BLaER1 treated with 17β-estradiol and CSF1 and Interleukin-3, amounts not matched to agents 10 nM and 100 nM (cell line): ENCODE measurements around the gene RNF151.

Experiments
- H3K27ac ChIP-seq, 11 experiments: shearing (Covaris generic); formaldehyde crosslinking; 2 replicates each; pipeline ENCODE4 v1.8.1; 2022
- H3K27me3 ChIP-seq, 11 experiments: shearing (Covaris generic); formaldehyde crosslinking; 2 replicates each; pipeline ENCODE4 v1.8.1; 2022
- H3K36me3 ChIP-seq, 11 experiments: shearing (Covaris generic); formaldehyde crosslinking; 2 replicates each; pipeline ENCODE4 v1.8.1; 2022
- H3K4me1 ChIP-seq, 10 experiments: shearing (Covaris generic); formaldehyde crosslinking; 2 replicates each; pipeline ENCODE4 v1.8.1; 2022
- H3K4me2 ChIP-seq, 11 experiments: shearing (Covaris generic); formaldehyde crosslinking; 2 replicates each; pipeline ENCODE4 v1.8.1; 2022
- H3K4me3 ChIP-seq, 10 experiments: shearing (Covaris generic); formaldehyde crosslinking; 2 replicates each; pipeline ENCODE4 v1.8.1; 2022
- H3K9ac ChIP-seq, 11 experiments: shearing (Covaris generic); formaldehyde crosslinking; 2 replicates each; pipeline ENCODE4 v1.8.1; 2022
- H3K9me3 ChIP-seq, 11 experiments: shearing (Covaris generic); formaldehyde crosslinking; replicated peaks in 1 of 11; 2 replicates each; pipeline ENCODE4 v1.8.1; 2022
- H4K20me1 ChIP-seq, 11 experiments: shearing (Covaris generic); formaldehyde crosslinking; 2 replicates each; pipeline ENCODE4 v1.8.1; 2022
- Cebpa-rat ChIP-seq, 11 experiments: shearing (Covaris generic); IDR thresholded peaks; 2 replicates each; pipeline ENCODE4 v1.8.1; 2022

Gene RNF151

DNA sequence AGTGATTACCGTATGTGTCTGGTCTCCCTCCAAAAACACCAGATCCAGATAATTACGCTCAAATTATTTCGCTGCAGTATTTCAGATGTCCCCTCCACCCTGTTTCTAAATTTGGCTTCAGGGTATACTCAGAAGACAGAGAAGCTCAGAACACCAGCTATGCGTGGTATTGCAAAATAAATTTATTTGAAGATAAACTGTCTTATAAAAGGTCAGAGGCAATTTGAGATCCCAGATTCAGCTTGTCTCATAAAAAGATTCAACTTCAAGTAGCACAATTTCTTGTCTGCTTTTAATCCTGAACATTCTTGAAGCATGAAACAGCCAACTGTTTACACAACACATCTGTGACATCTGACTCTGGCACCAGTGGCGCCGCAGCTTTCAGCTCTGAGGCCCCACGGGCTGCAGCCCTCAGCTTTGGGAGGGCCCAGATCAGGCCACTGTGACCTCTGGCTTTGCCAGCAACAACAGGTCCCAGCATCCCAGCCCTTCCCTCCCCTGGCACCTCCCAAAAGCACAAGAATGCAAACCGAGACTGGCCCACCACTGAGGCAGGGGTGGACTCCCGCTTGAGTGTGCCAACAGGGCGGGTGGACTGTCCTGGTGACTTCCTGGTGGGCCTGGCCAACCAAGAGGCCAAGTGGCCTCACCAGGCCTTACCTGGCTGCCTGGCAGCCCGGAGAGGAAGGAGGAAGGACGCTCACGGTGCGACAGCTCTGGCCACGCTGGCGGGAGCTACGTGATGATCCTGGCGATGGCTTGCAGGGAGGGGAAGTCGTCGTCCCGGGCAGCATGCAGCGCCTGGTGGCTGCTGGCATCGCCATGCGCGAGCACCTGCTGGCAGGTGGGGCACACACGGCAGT, 31.1 kb downstream of the RNF151 start:
- Histone ChIP-seq H3K36me3 (peaks cover 60 to 78% (median 74%) of the 10 kb centered on the region in 11 experiments), H4K20me1 (peaks cover 5 to 71% (median 57%) of the 10 kb centered on the region in 11 experiments; a peak in 21 of 22 replicates), H3K4me1 (peaks cover 0 to 17% (median 14%) of the 10 kb centered on the region in 10 experiments; a peak in 12 of 20 replicates), H3K4me3 (no peak overlapping the region), H3K9me3 (peaks cover 0 to 5% (median 0%) of the 10 kb centered on the region in 11 experiments; a peak in 8 of 22 replicates), H3K27ac (no peak overlapping the region), H3K4me2 (no peak overlapping the region), H3K27me3 (peaks cover under 1 to 7% (median 5%) of the 10 kb centered on the region in 11 experiments; a peak in 19 of 22 replicates), H3K9ac (no peak overlapping the region)
- no peak for TF ChIP-seq Cebpa-rat (IDR thresholded peaks at IDR 0.05)

DNA sequence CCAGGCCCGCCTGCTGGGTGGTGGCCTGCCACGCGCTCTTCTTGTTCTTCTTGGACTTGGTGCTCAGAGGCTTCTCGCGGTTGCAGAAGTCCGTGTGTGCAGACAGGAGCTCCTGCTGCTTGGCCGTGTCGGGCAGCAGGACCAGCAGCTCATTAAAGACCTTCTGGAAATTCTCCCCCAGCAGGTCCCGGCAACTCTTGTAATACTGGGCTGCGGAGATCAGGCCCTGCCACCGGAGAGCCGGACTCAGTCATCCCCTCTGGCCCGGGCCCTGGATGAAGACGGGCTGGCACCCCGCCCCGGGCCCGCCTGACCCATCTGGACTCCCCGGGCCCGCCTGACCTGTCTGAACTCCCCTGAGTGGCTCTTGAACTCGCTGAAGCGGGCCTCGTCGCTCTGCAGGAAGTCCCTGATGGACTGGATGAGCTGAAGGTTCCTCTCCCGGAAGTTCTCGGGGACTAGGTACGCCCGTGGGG, 31.7 kb downstream of the RNF151 start:
- H3K4me2 ChIP-seq = no peak overlapping the region
- H4K20me1 ChIP-seq = peaks cover 10 to 78% (median 64%) of the 10 kb centered on the region in 11 experiments; a peak in 21 of 22 replicates
- H3K9me3 ChIP-seq = no peaks in the 10 kb centered on the region

DNA sequence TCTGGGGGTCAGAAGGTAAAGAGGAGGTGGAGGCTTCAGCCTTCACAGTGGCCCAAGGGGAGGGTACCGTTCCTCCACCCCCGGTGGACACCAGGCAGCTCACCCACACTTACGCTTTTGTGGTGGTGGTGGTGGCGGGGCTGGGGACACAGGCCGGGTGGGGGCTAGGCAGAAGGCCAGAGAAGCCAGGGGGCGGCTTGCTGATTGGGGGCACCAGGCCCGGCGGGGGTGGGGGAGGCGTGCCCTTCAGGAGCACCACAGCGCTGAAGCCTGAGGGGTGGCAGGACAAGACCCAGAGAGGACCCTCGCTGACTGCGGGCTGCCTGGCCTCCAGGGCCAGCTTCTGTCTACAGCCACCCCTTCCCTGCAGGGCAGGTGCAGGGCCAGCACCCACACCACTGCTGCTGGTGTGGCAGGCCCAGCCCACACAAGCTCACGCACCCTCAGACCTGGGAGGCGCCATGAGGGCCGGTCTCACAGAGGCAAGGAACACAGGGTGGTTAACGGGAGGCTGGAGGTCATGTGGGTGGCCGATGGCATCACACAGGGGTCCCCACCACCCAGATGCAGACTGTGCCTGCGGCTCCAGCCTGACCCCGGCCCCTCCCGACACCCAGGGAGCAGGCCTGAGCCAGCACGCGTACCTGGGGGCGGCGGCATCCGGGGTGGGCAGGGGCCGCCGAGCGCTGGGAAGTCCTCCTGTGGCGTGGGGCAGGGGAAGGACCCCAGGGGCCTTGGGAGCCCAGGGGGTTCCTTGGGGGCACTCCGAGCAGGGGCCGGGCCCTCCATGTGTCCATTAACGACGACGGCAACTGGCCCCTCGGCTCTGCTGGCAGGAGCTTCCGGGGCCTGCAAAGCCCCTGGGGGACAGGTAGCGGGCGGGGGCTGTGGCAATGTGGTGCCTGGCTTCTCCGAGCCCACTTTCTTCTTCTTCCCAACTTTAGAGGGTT, 32.5 kb downstream of the RNF151 start:
- no peaks in the 10 kb centered on the region for H3K9me3 ChIP-seq
- H3K4me3 ChIP-seq = no peak overlapping the region
- no peak overlapping the region for H3K27ac ChIP-seq
- no peak overlapping the region for H3K9ac ChIP-seq
- peaks cover 69 to 88% (median 85%) of the 10 kb centered on the region in 11 experiments for H3K36me3 ChIP-seq
- no peaks in the 10 kb centered on the region for H3K27me3 ChIP-seq
- H4K20me1 ChIP-seq = peaks cover 16 to 85% (median 71%) of the 10 kb centered on the region in 11 experiments; a peak in 21 of 22 replicates
- H3K4me2 ChIP-seq = no peak overlapping the region
- no peak for TF ChIP-seq Cebpa-rat (IDR thresholded peaks at IDR 0.05)
- H3K4me1 ChIP-seq = peaks cover 4 to 10% (median 9%) of the 10 kb centered on the region in 10 experiments

More for the DNA sequence above, 31.7 kb downstream of the RNF151 start:
- H3K9ac ChIP-seq = no peak overlapping the region
- H3K27ac ChIP-seq = no peak overlapping the region
- H3K4me1 ChIP-seq = peaks cover 1 to 10% (median 9%) of the 10 kb centered on the region in 10 experiments; a peak in 14 of 20 replicates
- no peak overlapping the region for H3K4me3 ChIP-seq
- peaks cover 66 to 85% (median 81%) of the 10 kb centered on the region in 11 experiments for H3K36me3 ChIP-seq
- TF ChIP-seq Cebpa-rat (IDR thresholded peaks at IDR 0.05) = no peak
- H3K27me3 ChIP-seq = peaks cover 0 to under 1% (median 0%) of the 10 kb centered on the region in 11 experiments; a peak in 1 of 22 replicates

DNA sequence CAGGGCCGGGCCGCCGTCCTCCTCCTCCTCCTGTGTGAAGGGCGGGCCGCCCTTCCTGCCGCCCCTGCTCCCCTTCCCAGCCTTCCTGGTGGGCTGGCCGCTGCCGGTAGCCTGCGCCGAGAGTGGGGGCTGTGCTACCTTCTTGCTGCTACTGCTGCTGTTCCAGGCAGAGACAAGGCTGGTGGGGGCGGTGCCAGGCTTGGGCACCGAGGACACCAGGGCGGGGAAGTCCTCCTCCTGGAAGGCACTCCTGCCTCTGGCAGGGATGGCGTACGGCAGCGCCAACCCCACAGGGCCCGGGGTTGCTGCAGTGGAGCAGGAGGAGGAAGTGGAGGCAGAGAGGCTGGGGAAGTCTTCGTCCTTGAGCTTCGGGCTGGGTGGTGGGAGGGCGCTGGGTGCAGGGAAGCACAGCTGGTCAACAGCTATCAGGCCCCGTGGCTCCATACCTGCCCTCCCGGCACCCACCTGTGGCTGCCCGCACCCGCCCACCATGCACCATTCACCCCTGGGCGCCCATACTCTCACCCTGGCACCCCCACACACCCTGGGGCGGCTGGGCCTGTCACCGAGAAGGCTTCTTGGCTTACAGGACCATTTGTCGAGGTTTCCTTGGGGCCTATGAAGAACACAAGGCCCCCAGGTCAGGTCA, 33.3 kb downstream of the RNF151 start:
- H3K9me3 ChIP-seq = no peaks in the 10 kb centered on the region
- no peak overlapping the region for H3K4me2 ChIP-seq
- H4K20me1 ChIP-seq = peaks cover 24 to 94% (median 80%) of the 10 kb centered on the region in 11 experiments; a peak in 21 of 22 replicates
- H3K9ac ChIP-seq = no peak overlapping the region; a peak in 1 of 22 replicates
- peaks cover 11 to 18% (median 16%) of the 10 kb centered on the region in 10 experiments for H3K4me1 ChIP-seq
- no peak for TF ChIP-seq Cebpa-rat (IDR thresholded peaks at IDR 0.05)
- peaks cover 70 to 95% (median 87%) of the 10 kb centered on the region in 11 experiments for H3K36me3 ChIP-seq
- no peak overlapping the region for H3K4me3 ChIP-seq
- H3K27ac ChIP-seq = no peak overlapping the region
- H3K27me3 ChIP-seq = no peaks in the 10 kb centered on the region

DNA sequence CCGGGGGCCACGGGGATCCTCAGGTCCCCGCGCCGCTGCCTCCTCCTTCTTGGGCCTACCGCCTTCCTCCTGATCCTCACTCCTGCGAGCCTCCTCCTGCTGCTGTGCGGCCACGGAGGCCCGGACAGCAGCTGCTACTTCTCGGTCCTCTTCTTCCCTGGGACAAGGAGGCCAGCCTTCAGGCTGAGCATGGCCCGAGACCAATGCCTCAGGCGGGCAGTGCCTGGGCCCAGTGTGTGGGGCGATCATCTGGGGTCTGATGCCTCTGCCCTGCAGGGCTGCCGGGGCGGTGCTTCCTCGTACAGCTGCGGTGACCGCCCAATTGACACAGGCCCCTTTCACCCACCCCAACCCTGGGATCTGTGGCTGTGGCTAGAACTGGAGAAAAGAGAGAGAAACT, 34.4 kb downstream of the RNF151 start:
- H3K4me1 ChIP-seq = peaks cover 22 to 29% (median 26%) of the 10 kb centered on the region in 10 experiments
- no peak overlapping the region for H3K4me2 ChIP-seq
- H3K36me3 ChIP-seq = peaks cover 70 to 94% (median 82%) of the 10 kb centered on the region in 11 experiments
- H3K27me3 ChIP-seq = no peaks in the 10 kb centered on the region
- H3K9ac ChIP-seq = 0 out of 22 replicates have a peak overlapping the region, but pooled peaks of 1 of the 11 experiments have one; percentile 18
- peaks cover 35 to 99% (median 89%) of the 10 kb centered on the region in 11 experiments; a peak in 21 of 22 replicates for H4K20me1 ChIP-seq
- no peak overlapping the region for H3K27ac ChIP-seq
- H3K9me3 ChIP-seq = no peaks in the 10 kb centered on the region
- TF ChIP-seq Cebpa-rat (IDR thresholded peaks at IDR 0.05) = no peak
- no peak overlapping the region for H3K4me3 ChIP-seq

DNA sequence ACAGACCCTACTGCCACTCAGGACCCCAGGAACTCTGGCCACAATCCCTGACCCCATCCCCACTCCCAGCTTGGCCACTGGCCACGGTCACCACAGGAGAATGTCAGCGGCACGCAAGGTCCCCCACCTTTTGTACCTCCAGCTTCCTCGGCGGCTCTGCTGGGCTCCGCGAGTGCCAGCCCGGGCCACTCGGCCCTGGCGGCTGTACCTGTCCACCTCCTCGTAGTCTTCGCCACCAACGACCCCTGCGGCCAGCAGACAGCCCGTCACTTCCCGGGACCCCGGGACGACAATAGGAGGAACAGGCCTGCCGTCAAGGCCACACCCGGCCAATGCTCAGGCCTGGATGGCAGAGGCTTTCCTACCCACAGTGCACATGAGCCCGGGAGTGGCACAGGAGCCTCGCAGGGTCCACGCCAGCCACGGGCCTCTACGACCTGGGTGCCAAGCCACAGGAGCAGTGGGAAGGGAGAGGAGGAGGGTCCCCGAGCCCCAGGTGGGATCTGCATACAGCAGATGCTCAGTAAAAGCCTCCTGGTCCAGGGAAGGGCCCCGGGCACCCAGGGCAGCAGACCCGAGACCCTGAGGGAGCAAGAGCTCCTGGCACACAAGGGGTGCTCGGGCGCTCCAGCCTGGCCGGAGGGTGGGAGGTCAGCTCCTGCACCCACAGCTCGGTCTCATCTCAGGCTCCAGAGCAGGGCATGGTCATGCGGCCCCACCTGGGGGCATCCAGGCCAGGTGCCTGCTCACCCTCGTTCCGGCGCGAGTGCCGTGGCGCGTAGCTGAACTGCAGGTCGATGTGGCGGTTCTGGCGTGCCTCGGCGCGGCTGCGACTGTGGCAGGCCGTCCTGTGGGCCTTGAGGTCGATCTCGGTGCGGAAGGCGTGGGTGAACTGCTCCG, 35.0 kb downstream of the RNF151 start:
- Histone ChIP-seq H3K36me3 (peaks cover 69 to 92% (median 78%) of the 10 kb centered on the region in 11 experiments), H3K27ac (no peak overlapping the region), H3K27me3 (no peaks in the 10 kb centered on the region), H4K20me1 (peaks cover 42 to 100% (median 94%) of the 10 kb centered on the region in 11 experiments; a peak in 21 of 22 replicates), H3K9ac (peak overlapping the region in 2 of 11 experiments; percentile 9 to 18; a peak in 1 of 22 replicates), H3K4me1 (peaks cover 29 to 36% (median 33%) of the 10 kb centered on the region in 10 experiments), H3K9me3 (no peaks in the 10 kb centered on the region), H3K4me2 (no peak overlapping the region), H3K4me3 (no peak overlapping the region)
- no peak for TF ChIP-seq Cebpa-rat (IDR thresholded peaks at IDR 0.05)

DNA sequence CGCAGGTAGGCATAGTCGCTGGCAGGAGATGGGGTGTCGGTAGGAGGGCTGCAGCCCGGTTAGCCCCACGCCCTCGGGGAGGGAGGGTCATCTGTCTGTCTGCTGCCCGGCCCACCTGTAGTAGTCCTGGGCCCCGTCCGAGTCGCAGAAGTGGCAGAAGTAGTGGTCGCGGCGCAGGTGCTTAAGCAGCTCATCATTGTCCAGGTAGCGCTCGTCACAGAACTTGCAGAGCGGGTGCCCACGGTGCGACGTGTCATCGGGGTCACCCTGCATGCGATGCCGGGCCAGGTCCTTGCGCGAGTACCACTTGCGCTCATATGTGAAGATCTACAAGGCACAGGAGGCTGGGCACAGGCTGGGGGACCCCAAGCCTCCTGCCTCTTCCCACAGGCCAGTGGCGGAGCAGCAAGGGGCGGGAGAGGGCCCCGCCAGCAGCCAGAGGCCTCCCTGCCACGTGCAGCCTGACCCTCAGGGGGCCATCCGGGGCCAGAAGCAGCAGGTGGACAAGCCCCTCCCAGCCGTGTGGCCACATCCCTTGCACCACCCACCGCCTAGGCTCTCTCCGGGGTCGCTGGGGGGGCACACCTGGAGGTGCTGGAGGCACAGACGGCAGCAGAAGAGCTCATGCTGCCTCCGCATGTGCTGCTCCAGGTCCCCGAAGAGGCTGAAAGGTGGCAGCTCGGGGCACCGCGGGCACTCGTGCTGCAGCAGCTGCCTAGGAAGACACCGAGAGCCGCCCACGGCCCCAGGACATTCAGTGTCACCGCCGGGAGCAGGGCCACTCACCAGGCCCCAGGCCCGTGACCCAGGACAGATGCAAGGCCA, 36.0 kb downstream of the RNF151 start:
- no peak overlapping the region; a peak in 1 of 22 replicates for H3K27ac ChIP-seq
- TF ChIP-seq Cebpa-rat (IDR thresholded peaks at IDR 0.05) = no peak
- H3K9ac ChIP-seq = peak overlapping the region in 5 of 11 experiments; percentile 9 to 45 (median 27); a peak in 3 of 22 replicates
- no peaks in the 10 kb centered on the region for H3K27me3 ChIP-seq
- H3K4me1 ChIP-seq = peaks cover 38 to 45% (median 42%) of the 10 kb centered on the region in 10 experiments
- no peaks in the 10 kb centered on the region for H3K9me3 ChIP-seq
- H3K4me2 ChIP-seq = no peak overlapping the region
- no peak overlapping the region for H3K4me3 ChIP-seq
- peaks cover 59 to 92% (median 74%) of the 10 kb centered on the region in 11 experiments for H3K36me3 ChIP-seq
- peaks cover 51 to 100% (median 96%) of the 10 kb centered on the region in 11 experiments for H4K20me1 ChIP-seq
